Fibroblast of mammary gland (primary cell): ENCODE results near the gene STOM.
"Not testable (repeated sequence)": the region's sequence is repeated elsewhere in the genome, so short reads cannot be mapped to it uniquely, and the experiment has no call there.

Experiments used
- DNase-seq: peaks from one replicate; pipeline ENCODE4 v3.0.0-alpha.2; 2010; ENCODE audit warnings: low read depth
- H3K4me3 ChIP-seq: 2 replicates; pipeline ENCODE4 v1.5.1; 2011; ENCODE audit warnings: low read depth, mild to moderate bottlenecking, low read length, moderate library complexity; ENCODE audit not compliant: control insufficient read depth
- CTCF ChIP-seq: conservative IDR thresholded peaks from 2 replicates; pipeline ENCODE4 v1.5.1; 2011; ENCODE audit warnings: low read depth, low read length, inconsistent platforms; ENCODE audit not compliant: control insufficient read depth, insufficient read depth

Gene STOM

GRCh38 chr9:121398374-121398773 is 28.3 kb upstream of the STOM start:
- no peak for TF ChIP-seq CTCF
- H3K4me3 ChIP-seq = no peak overlapping the region
- DNase-seq = peak; percentile 88

- H3K4me3 ChIP-seq, DNase-seq: not testable (repeated sequence)
These were observed 27.2 kb upstream of the STOM start for GRCh38 chr9:121397277-121397676.

- TF ChIP-seq CTCF = no peak
- no peak overlapping the region for H3K4me3 ChIP-seq
- no peak for DNase-seq
These were observed 25.5 kb upstream of the STOM start for GRCh38 chr9:121395558-121395957.

GRCh38 chr9:121394292-121394691 is 24.2 kb upstream of the STOM start:
- no peak for DNase-seq
- H3K4me3 ChIP-seq = no peak overlapping the region
- no peak for TF ChIP-seq CTCF

GRCh38 chr9:121393318-121393717 is 23.3 kb upstream of the STOM start:
- H3K4me3 ChIP-seq = no peak overlapping the region
- DNase-seq = peak; percentile 46
- TF ChIP-seq CTCF = no peak

- H3K4me3 ChIP-seq = no peak overlapping the region
- no peak for TF ChIP-seq CTCF
- no peak for DNase-seq
These were observed 20.3 kb upstream of the STOM start for GRCh38 chr9:121390372-121390771.

GRCh38 chr9:121388140-121388905 is 18.3 kb upstream of the STOM start:
- TF ChIP-seq CTCF = no peak
- no peak overlapping the region for H3K4me3 ChIP-seq
- no peak for DNase-seq
